NCI-H146 (cell line): ENCODE results near the gene CACNA1D.

Source experiments
- DNase-seq: peaks from one replicate; lab custom pipeline; 2025; lab: John Stamatoyannopoulos, UW

CACNA1D gene

DNA sequence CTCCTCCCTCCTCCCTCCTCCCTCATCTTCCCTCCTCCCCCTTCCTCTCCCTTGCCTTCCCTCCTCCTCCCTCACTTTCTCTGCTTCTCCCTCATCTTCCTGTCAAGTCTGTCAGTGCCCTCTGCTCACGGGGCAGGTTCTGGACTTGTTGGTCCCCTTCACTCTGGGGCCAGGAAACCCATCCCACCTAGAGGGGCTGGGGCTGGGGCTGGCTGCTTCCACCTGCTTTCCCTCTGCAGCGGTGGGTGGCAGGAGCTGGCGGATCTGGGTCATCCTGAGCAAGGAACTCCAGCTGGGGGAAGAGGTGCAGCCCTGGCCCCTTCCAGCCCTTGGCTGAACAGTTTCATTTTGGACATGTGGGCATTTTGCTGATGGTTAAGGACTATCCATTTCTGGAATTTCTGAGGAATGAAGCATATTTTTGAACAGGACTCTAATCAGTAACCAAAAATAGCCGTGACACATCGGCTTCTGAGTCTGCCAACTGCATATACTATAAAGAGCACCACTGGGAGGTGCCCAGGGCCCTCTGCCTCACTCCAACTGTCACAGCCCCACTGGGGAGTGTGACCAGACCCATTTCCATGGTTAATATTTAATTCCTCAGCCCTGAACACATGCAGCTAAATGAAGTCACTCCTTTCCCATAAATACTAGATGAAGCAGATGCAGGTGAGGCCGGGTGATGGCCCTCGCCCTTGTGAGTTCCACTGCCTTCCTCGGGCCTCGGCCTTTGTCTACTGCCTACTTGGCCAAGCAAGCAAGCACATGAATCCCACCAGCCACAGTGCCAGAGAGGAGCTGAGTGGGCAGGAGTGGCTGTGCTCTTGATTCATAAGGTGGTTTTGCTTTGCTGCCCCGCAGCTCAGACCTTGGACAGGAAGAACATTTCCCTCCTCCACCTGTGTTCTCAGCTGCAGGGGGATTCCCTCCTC lies 312.0 kb downstream of the CACNA1D start:
- no peak for DNase-seq

DNA sequence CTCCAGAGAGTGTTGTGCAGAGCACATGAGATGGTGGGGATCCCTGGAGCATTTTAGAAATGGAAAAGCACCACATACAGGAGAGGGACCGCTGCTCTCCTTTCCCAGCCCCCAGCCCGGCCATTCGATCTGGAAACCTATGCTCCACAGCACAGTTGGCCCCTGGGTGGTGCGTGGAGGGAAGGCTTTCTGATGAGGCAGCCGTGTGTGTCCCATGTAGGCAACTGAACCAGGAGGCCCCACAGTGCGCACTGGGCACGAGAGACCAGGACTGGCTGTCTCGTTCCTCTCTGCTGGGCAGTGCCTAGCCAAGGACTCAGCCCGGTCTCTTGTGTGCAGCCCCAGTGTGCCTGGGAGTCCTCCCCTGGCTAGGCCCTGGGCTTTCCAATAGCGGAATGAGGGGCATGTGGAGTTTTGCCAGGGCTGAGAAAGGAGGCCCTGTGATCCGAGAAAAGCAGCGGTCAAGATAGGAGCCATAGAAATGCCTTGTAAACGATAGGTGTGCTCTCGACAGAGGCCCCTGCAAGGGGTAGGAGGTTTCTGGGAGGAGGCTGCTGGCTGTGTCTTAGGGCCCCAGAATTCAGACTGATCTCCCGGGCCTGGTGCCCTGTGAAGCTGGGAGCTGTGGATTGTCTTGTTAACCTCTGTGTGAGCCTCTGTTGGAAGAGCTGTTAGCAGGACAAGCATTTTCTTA lies 312.9 kb downstream of the CACNA1D start:
- DNase-seq, result no peak

DNA sequence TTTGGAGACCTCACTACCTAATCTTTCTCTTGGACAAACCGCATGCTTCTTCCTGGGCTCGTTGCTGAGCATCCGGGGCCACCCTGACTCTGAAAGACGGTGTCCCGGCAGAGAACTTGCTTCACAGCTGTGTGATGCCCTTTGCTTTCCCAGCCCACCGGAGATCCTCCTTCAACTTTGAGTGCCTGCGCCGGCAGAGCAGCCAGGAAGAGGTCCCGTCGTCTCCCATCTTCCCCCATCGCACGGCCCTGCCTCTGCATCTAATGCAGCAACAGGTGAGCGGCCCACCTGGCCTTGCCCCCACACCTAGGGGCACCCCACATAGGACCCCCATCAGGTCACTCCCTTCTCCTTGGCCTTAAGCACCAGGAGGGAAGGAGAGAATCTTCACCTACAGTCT lies 314.1 kb downstream of the CACNA1D start:
- no peak for DNase-seq

DNA sequence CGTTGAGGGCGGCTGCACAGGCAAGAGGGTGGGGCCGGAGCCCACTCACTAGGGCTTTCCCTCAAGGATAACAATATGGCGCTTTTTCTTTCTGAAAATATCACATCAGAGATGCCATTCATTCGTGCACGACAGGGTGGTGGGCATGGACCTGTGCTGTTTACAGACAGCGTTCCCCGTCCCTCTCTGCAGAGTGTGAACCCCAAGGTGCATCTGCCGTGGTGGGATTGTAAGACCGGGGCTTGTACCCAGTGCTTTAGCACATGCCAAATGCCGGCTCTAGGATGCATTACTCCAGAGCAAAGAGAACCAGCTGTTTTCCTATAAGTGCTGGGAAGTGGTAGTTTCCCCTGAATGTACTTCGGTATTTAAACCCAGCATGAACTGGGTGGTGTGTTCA lies 314.9 kb downstream of the CACNA1D start:
- no peak for DNase-seq

DNA sequence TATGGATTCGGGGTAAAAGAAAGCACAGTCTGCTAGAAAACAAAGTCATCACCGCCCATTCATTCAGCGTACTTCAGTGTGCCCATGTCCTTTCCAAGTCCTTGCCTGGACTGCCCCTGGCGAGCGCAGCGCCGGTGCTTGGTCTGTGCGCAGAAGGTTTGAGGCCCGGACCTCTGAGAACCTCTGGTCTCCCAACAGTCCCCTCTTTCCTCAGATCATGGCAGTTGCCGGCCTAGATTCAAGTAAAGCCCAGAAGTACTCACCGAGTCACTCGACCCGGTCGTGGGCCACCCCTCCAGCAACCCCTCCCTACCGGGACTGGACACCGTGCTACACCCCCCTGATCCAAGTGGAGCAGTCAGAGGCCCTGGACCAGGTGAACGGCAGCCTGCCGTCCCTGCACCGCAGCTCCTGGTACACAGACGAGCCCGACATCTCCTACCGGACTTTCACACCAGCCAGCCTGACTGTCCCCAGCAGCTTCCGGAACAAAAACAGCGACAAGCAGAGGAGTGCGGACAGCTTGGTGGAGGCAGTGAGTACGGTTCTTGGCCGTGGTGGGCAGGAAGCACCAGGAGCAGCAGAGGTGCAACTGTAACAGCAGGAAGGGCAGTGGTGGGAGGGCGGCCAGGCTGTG lies 315.5 kb downstream of the CACNA1D start:
- no peak for DNase-seq

DNA sequence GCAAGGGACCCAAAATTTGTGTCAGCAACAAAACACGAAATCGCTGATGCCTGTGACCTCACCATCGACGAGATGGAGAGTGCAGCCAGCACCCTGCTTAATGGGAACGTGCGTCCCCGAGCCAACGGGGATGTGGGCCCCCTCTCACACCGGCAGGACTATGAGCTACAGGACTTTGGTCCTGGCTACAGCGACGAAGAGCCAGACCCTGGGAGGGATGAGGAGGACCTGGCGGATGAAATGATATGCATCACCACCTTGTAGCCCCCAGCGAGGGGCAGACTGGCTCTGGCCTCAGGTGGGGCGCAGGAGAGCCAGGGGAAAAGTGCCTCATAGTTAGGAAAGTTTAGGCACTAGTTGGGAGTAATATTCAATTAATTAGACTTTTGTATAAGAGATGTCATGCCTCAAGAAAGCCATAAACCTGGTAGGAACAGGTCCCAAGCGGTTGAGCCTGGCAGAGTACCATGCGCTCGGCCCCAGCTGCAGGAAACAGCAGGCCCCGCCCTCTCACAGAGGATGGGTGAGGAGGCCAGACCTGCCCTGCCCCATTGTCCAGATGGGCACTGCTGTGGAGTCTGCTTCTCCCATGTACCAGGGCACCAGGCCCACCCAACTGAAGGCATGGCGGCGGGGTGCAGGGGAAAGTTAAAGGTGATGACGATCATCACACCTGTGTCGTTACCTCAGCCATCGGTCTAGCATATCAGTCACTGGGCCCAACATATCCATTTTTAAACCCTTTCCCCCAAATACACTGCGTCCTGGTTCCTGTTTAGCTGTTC lies 316.9 kb downstream of the CACNA1D start:
- DNase-seq, result no peak

DNA sequence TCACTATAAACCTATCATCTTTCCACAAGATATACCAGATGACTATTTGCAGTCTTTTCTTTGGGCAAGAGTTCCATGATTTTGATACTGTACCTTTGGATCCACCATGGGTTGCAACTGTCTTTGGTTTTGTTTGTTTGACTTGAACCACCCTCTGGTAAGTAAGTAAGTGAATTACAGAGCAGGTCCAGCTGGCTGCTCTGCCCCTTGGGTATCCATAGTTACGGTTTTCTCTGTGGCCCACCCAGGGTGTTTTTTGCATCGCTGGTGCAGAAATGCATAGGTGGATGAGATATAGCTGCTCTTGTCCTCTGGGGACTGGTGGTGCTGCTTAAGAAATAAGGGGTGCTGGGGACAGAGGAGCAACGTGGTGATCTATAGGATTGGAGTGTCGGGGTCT lies 318.0 kb downstream of the CACNA1D start:
- no peak for DNase-seq

DNA sequence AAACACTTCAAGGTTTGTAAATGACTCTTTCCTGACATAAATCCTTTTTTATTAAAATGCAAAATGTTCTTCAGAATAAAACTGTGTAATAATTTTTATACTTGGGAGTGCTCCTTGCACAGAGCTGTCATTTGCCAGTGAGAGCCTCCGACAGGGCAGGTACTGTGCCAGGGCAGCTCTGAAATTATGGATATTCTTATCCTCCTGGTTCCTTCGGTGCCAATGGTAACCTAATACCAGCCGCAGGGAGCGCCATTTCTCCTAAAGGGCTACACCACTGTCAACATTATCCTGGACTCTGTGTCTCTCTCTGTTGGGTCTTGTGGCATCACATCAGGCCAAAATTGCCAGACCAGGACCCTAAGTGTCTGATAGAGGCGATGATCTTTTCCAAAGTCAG lies 318.8 kb downstream of the CACNA1D start:
- no peak for DNase-seq

DNA sequence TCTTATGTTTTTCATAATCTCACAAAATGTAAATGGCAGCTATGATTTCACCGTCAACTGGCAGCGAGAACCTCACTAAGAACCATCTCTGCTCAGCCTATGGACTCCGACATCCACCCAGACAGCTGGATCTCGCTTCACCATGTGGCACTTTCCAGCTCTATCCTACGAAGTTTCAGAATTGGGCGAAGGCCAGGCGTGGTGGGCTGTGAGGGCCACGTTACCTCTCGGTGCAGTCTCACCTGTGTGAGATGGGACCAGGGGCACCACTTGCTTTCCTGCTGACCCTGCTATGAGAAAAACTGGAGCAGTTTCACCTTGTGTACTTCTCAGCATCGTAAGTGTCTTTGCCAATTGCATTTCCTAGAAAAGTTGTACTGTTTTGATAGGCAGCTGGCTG lies 319.5 kb downstream of the CACNA1D start:
- no peak for DNase-seq

DNA sequence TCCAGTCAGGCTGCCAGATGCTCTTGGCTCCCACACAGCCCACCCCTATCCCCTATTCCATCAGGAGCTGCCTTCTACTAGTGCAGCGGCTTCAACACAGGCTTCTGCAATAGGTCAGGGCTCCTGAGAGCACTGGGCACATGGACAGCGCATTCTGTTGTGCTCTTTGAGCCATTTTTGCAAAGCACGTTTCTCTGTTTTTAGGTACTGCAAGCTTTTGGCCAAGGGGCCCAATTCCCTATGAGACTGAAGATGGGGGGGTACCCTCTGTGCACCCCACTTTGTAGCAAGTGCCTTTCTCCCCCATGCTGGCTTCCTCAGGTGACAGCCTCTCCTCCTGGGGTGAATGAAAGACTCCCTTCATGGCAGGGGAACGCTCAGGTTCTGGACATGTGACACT lies 320.7 kb downstream of the CACNA1D start:
- no peak for DNase-seq

DNA sequence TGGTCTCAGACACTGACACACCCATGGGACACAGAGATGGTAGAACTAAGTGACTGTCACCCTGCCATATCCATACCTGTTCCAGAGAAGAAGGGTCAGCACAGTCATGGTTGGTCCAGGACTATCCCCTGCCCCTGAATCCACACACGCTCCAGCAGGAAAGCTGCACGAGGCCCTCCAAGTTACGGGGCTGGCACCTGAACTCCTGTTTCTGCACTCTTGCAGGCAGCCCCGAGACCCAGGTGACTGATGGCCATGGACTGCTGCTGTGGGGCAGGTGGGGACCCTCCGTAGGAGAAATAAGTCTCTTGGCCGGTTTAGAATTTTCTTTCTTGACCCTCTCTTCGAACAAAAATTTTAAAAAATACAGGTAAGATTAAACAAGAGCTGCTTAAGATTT lies 321.2 kb downstream of the CACNA1D start:
- no peak for DNase-seq

DNA sequence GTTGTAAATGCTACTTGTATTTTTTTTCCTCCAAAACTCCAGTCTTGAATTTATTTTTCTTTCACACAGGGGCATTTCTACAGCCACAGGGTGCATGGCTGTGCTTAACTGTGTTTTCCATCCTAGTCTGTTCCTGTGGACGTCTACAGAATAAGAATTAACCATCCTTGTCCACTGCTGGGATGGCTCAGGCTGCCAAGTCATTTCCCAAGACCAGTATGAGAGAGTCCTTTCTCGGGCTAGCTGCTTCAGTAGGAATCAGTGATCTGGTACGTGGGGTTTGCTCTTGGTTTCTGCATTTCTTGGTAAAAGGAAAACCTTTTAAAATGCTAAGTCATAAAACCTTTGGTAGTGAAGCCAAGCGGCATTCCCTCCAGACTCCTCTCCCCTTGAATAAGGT lies 322.0 kb downstream of the CACNA1D start:
- no peak for DNase-seq

DNA sequence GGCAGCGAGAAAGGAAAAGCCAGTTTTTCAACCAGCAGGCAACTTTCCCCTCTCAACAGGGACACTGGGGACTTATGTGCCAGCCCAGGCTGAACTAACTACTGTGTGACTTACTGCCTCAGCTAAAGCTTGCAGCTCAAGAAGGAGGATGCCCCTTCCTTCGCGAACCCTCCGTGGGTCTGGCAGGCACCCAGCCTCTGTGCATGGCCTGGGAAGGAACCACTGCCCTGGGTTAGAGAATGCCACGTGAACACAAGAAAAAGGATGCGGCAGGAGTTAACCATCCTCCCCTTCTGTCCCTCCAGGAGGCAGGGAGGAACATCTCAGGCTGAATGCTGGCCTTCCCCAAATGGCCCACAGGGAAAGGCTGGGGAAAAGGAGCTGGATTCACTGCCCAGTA lies 322.8 kb downstream of the CACNA1D start:
- no peak for DNase-seq

DNA sequence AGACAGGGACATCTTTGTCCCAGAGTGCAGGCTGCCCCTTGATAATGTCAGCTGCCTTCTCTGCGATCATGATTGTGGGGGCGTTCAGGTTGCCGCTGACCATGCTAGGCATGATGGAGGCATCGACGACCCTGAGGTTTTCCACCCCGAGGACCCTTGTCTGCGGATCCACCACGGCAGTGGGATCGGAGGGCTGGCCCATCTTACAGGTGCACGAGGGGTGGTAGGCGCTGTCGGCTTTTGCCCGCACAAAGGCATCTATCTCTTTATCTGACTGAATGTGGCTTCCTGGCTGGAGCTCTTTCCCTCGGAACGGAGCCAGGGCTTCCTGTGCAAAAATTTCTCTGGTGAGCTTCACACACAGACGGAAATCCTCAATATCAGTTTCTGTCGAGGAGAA lies 323.4 kb downstream of the CACNA1D start:
- DNase-seq, result no peak

DNA sequence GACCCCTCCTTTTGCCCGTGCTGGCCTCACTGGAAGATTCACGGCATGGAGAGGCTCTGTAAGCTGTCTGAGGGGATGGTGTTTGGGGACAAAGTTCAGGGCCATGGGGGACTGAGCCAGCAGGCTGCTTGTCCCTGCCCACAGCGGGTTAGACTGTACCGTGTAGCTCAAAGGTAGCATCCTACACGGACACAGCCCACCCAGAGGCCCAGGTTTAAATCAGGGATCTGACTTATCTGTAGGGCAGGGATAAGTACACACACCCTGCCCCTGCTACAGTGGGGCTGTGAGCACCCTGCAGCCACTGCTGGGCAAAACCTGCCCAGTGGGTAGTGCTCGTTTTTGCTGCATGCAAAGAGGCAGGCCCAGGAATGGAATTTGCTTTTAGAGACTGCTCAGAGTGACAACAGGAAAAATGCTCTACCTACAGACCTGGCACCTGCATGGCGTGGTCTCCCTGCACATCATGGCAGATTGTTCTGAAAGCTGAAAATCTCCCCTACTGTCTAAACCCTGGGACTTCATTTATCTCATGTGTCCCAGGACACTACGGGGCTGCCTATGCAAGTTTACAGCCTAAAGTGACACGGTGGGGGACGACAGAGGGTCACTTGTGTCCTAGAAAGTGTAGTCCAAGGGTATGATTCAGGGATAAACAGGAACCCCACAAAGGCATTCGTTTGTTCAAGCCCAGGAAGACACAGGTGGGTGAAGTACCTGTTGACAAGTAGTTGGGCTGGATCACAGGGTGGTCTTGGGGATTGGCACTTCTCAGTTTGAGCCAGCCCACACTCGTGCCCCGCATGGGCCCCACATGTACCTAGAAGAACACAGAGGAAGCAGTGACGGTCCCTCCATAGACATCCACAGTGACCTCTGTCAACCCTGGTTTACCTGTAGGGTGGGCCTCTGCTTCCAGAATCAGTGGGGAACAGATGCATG lies 324.1 kb downstream of the CACNA1D start:
- no peak for DNase-seq

DNA sequence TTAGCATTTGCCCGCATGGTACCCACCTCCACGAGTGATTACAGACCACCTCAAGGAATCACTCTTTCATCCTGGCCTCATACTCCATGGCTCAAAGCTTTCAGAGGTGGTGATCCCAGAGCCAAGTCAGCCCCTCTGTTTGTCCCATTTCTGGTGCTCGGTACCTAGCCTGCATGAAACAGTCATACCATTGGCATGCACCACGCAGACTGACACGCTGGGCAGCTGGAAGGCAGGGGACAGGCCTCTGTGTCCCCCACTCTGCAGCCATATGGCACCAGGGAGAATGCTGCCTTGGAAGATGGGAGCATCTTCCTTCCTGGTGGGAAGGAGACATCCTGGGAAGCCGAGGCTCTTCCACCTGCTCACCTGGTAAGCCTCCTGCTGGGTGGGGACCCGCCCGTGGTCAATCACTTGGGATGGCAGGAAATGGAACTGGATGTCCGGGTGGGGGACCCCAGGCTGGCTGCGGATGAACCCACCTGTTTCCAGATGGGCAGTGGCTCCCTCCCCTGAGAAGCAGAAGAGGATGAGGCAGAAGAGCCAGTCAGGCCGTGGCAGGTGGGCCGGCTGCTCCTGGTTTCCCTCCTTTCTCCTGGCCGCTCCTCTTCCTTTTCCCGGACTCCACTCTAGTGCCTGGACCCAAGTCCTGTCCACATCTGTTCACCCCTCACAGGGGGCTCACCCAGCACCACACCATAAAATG lies 324.9 kb downstream of the CACNA1D start:
- DNase-seq, result no peak

DNA sequence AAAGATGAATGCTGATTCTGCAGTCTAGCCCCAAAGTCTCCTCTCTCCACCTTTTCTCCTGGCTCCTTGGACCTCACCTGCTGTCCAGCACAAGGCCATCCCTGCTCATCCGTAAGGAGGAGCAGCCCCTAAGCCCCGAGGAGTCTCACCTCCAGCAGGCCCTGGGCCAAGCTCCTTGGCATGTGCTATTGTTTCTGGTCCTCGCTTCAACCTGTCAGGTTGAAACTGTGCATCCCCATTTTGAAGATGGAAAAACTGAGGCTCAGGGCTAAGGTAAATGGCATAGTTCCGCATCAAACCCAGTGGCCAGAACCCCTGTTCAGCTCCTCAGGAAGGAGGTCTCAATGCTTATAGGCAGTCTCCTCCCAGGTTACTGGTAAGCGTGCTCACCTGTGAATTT lies 325.7 kb downstream of the CACNA1D start:
- no peak for DNase-seq

DNA sequence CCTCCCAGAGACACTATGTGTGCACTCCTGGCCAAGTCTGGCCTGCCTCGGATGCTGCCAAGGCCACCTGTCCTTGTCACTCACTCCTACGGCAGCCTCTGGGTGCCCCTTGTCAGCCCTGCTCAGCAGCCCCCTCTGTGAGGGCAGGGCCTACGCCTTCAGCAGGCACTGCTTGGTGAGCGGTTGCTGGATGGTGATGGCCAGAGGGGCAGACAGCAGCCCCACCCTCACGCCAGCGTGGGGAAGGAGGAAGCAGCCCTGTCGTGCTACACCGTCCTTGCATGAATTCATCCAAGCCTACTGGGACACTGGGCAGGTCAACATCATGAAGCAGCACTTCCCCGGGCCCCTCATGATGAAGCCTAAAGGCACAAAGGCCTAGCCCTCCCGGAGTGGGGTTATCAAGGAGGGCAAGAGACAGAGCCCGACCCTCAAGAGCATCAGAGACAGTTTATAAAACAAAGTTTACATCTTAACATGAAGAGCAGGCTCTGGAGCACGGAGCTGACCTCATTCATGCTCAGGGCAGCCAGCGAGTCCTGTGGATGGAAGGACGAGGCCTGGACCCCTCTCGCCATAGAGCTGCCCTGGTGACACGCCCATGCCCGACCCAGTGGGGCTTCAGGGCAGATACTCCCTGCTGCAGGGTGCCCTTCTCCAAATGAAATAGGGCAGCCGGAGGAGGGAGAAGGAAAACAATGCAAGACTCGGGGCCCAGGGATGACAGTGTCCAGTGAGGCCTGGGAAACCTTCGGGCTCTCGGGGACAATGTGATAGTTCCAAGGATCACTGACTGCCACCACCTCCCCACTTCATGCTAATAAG lies 326.6 kb downstream of the CACNA1D start:
- no peak for DNase-seq

DNA sequence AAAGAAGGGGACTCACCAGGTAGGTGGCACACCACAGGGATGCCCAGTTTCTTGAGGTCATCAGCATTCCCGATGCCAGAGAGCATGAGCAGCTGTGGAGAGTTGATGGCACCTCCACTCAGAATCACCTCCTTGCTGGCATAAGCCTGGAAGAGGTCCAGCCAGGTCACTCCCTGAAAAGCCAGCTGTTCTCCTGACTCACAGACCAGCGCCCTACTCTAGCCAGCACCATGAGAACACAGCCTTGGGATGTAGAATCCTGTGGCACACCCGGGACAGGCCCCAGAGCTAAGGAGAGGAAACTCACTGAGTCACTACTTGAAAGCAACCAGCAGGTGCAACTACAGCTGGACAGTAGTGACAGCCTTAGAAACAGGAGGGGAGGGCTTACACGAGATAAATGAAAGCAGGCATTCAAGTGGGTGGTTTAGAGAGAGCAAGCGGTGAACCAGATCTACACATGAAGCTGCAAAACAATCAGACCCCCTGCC lies 327.3 kb downstream of the CACNA1D start:
- DNase-seq, result no peak
